GM19035 (cell line): Measurements from ENCODE around the gene NACC1.
A peak's percentile ranks its signal among the peaks of the same experiment; 100 is the strongest.

Experiments used
- ATAC-seq: cut with Tn5 transposase; IDR thresholded peaks from one replicate; pipeline ENCODE4 v1.9.1; 2021; ENCODE audit not compliant: unreplicated experiment

NACC1 gene

DNA sequence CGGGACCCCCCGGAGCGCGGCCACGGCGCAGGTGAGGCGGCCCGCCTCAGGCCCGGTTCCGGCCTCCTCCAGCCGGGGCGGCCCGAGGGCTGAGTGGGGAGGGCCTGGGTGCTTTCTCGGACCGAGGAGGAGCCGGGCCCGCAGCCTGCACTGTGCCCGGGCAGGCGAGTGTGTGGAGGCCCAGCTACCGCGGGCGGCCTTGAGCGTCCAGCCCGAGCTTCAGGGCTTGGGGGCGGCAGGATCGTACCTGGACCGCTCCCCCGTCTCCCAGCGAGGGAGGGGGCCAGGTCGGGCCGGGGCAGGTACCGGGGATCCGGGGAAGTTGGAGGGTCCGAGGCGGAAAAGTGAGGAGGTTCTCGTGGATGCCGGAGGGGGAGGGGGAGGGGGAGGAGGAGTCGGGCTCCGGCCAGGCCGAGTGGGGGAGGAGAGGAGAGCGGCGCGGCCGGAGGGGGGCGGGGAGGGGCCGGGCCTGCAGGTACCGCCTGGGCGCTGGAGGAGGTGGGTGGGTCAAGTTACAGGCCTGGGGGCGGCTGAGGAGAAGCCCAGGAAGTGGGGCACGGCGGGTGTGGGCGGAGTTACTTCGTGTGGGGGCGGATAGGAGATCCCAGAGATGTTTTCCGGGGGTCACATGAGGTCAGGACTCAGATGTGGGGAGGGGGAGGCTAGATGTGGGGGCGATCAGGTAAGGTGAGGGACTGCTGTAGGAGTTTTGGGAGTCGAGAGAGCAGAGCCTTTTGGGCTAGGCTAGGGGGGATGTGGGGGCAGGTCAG, 545 bp downstream of the NACC1 start:
- ATAC-seq: peak; percentile 1

DNA sequence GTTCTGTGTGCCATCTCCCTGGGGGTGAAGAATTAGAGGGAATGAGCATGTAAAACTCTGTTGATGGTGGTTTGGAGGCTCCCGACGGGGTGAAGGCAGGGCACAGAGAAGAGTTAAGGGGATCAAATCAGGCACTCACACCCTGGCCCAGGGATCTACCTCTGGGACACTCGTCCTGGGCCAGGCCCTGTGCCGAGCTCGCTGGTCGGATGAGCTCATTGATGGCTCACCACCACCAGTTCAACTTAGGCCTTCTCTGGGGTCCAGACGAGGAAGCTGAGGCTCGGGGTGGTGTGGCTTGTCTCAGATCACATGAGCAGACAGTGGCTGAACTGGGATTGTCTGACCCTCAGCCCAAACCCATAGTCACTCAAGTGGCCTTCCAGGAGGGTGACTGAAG, 1.6 kb downstream of the NACC1 start:
- ATAC-seq: no peak

DNA sequence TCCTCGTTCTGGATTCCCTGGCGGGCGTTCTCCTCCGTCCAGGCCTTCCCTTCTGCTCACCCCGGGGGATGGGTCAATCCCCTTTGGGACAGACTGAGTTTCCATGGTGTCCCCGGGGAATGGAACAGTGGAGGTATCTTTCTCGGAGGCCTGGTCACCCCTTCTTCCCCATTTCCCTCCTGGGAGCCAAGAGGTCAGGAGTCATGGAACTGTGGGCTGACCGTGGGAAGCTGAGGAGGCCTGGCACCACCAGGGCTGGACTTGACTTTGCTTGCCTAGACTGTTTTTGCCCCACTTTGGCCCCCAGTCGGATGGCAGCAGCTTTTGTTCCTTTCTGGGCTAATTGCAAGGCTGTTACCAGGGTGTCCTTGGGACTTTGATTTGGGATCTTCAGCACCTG, 2.0 kb downstream of the NACC1 start:
- ATAC-seq: no peak

DNA sequence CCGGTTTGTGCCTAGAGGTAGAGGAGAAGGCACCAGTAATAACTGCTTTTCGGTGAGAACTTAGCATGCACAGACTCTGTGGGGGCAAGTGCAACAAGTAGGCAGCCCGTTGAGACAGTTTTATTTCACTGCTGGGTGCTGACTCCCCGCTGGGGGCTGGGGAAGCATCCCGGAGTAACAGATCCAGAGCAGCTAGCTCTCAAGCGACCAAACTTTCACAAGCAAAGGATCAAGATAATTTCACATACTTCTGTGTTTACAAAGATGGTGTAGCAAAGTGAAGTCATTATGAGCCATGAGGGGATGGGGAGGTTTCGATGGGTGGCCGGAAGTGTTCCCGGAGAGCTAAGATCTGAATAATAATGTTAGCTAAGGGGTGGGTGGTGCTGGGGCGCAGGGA, 2.8 kb downstream of the NACC1 start:
- no peak for ATAC-seq

DNA sequence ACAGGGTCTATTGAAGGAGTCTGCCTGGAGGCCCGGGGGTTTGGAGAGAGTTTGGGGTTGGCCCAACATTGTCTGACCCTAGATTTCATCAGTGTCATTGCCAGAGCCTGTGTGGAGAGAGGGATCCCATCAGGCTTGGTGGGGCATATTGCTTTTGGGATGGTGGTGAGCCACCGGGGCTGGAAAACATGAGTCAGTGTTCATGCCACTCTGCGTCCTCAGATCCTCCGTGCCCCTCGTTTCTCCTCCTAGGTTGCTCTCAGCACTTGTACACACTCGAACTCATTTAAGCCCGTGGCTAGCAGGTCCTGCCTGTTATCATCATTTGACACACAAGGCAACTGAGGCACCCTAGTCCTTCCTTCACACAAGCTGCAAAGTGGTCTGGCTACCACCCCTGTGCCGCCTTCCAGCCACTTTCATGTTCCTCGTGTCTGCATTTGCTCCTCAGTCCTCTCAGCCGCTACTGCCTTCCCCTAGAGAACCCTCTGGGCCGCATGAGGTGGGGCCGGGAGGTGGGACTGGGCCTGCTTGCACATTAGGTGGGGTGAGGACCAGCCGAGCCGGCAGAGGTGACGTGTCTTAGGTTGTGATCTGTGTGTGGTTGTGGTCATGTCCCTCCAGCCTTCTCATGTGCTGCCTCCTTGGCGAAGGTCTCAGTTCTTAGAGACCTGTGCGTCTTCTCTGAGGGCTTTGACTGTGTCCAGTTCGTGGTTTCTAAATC, 3.6 kb downstream of the NACC1 start:
- no peak for ATAC-seq

DNA sequence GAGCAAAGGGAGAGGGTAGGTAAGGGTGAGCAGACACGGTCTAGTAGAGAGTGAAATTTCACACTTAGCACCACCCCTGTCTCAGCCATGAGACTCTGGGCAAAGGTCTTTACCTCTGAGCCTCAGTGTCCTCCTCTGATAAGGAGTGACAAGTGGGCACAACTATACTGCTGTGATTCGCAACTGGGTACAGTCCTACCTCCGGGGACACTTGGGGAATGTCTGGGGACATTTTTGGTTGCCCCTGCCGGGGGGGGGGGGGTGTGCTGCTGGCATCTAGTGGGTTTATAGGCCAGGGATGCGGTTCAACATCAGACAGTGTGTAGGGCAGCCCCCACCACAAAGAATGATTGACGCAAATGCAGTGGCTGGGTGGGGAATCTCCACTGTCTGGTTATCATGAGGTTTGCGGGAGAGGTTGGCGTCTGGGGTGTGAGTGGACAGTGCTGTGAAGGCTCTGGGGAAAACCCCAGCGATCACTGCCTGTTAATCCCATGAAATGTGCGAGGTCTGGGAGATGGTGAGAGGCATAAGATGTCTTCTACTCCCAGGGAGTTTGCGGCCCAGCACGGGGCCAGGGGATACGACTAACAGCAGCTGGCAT, 4.3 kb downstream of the NACC1 start:
- no peak for ATAC-seq

DNA sequence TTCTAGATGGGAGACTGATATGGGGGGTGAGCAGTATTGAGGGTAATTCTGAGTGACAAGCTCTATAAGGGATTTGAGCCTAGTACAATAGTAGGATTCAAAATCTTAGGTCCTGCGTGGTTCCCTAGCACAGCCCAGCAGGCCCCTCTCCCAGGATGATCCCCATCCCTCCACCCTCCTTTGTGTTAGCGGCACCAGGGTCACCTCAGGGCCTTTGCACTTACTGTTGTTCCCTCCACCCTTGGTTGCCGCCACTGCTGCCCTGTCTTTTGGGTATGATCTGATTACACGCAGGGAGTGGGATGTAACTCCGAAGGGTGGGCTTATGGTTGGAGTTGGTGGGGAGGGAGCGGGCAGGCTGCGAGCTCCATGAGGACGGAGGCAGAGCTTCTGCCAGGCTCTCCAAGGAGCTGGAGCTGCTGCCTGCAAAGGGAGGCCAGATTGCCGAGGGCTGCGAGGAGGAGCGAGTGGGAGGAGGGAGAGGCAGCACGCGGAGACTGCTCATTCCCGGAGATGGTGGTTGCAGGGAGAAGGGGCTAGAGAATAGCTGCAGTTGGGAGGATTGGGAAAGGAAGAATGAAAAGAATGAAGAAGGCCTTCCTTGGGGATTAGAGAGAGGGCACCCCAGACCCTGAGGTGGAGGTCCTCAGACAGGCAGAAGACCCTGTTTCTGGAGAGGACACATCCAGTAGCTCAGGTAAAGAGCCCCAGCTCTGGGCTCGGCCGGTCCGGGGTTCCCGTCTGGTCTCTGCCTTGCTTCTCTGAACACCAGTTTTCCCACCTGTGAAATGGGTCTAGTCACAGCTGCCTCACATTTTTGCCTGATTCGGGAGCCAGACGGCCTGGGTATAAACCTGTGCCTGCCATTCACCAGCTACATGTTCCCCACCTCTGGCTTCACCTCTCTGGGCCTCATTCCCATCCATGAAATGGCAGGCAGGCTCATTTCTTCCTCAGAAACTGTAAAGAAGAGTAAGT, 5.2 kb downstream of the NACC1 start:
- ATAC-seq: no peak

DNA sequence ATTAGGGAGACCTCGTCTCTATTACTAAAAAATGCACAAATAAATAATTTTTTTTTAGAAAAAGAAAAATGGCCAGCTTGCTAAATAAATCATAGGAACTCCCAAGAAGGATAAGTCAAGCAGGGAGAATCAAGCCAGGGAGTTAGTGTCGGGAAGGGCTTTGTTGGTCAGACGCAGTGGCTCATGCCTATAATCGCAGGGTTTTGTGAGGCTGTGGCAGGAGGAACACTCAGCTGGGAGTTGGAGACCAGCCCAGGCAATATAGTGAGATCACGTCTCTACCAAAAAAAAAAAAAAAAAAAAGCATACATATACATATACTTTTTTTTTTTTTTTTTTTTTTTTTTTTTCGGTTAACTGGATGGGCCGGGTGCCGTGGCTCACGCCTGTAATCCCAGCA, 9.0 kb downstream of the NACC1 start:
- ATAC-seq: no peak

DNA sequence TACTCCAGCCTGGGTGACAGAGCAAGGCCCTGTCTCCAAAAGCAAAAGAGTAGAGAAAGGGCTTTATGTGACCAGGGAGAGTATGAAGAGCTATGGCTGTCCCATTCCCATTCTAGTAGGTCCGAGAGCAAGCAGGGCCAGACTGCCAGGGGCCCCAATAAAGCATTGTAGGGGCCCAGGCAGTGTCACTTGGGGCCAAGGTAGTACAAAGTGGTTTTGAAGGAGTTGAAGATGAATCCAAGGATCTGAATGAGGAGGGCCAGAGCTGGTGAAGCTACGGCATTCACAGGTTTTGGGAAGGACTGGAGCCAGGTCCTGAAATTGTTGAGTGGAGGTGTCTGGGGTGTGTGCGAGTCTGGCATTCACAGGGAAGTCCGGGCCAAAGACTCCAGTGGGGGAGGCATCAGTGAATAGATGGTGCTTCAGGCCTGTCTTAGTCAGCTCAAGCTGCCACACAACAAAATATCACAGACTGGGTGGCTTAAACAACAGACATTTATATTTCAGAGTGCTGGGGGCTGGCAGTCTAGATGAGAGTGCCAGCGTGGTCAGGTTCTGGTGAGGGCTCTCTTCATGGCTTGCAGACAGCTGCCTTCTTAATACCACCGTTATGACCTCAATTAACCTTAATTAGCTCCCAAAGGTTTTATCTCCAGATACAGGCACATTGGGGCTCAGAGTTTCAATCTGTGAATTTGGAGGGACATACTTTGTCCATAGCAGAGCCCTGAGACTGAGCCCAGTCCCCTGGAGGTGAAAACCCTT, 9.9 kb downstream of the NACC1 start:
- ATAC-seq: no peak

DNA sequence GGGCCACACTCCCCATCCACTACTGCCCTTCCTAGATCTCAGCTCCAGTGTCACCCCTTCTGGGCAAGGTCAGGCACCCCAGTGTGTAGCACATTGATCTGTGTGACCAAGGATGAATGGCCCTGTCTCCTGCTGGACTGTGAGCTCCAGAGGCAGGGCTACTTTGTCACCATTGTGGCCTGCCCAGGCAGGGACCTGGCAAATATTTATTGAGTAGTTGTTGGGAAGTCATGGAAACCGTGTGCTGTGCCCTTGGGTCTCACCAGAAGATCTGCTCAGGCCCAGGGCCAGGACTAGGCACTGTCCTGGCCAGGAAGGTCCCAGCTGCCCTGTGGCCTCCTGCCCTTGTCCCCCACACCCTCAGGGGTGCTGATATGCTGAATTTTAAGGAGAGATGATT, 10.5 kb downstream of the NACC1 start:
- no peak for ATAC-seq

DNA sequence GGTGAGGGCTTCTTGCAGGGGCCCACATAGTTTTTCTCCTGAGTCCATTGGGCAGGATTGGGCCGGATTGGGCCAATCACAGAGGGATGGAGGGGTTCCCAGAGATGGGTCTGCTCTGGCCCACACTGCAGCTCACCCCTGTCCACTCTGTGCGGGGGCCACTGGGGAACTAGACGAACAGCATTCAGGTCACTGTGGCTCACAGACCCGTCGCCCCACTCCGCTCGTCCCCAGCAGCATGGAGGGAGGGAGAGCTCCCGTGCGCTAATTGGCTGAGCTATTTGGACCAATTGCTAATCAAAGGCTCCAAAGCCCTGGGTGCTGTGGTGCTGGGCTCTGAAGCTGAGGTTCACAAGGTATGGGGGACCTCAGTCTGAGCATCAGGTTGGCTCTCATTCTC, 11.3 kb downstream of the NACC1 start:
- no peak for ATAC-seq

DNA sequence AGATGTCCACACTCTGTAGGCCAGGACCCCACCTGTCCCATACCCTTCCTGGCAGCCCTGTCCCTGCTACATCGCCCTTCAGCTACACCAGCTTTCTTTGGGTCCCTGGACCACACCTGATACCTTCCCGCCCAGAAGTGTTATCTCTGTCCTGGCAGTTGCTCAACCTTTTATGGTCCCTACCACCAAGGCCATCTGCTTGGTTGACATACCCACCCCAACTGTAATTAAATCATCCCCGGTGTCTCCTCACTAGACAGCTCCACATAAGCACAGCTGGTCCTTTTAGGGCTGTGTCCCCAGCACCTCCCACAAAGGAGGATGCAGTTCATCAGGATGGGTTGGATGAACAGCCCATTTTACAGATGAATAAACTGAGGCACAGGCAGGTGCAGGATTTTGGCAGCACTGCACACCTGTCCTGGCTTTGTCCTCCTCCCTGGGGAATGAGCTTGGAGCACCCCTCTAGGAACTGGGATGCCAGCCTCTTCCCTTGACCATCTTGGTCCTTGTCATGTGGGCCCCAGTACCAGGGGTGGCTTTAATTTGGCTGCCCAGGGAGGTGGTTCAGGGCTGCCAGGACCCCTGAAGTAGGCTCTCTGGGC, 12.9 kb downstream of the NACC1 start:
- no peak for ATAC-seq

DNA sequence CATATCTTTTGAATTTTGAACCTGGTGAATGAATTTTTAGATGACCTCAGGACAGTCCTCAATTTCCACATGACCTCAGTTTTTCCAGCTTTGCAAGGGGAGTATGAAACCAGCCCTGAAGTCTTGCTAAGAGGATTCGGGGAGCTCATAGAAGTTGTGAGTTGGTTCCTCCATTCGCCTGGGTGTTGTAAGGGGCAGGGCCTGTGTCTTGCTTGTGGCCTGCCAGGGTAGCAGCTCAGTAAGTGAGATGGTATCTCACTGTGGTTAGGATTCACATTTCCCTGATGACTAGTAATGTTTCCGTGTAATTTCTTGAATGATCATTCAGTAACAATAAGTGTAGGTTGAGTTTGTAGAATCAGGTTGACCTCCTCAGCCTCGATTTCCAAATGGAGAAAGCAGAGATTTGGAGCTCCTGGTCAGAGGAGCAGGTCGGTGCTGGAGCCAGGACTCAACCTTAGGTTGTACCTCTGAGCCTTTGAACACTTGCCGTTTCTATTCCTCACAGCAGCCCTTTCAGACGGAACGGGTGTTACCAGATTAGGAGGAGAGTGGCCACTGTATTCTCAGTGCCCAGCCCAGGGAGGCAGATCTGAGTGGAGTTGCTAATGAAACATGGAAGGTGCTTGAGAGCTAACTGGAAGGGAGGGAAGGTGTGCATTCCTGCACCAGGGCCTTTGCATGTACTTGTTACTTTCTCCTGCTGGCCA, 14.6 kb downstream of the NACC1 start:
- ATAC-seq: no peak

DNA sequence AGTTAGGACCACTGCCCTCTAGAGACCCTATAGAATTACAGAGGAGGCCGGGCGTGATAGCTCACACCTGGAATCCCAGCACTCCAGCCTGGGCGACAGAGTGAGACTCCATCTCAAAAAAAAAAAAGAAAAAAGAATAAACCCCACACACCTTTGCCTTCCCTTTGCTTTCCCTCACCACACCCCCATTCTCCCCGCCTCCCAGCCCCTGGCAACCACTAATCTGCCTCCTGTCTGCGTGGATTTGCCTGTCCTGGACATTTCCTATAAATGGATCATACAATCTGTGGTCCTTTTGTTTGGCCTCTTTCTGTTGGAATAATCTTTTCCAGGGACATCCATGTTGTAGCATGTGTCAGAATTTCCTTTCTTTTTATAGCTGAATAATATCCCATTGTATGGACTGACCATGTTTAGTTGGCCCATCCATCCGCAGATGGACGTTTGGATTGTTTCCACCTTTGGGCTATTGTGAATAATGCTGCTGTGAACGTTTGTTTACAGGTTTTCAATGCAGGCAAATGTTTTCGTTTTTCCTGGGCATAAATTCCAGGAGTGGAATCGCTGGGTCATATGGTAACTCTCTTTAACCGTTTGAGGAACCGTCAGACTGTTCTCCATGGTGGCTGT, 15.3 kb downstream of the NACC1 start:
- ATAC-seq: no peak

DNA sequence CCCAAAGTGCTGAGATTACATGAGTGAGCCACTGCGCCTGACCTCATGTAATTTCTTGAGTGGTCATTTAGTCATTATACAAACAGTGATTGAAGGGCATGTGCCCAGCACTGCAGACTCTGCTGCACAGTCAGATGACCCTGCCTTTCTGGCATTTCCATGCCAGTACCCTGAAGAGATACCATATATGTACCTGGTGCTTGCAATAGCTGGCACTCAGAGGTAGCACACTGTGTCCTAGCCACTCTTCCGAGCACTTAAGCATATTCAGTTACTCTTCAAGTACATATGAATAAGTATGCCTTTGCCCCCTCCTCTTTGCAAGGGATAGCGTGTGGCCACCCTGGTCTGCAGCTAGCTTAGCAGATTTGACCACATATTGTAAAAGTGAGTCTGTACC, 16.6 kb downstream of the NACC1 start:
- ATAC-seq: no peak

DNA sequence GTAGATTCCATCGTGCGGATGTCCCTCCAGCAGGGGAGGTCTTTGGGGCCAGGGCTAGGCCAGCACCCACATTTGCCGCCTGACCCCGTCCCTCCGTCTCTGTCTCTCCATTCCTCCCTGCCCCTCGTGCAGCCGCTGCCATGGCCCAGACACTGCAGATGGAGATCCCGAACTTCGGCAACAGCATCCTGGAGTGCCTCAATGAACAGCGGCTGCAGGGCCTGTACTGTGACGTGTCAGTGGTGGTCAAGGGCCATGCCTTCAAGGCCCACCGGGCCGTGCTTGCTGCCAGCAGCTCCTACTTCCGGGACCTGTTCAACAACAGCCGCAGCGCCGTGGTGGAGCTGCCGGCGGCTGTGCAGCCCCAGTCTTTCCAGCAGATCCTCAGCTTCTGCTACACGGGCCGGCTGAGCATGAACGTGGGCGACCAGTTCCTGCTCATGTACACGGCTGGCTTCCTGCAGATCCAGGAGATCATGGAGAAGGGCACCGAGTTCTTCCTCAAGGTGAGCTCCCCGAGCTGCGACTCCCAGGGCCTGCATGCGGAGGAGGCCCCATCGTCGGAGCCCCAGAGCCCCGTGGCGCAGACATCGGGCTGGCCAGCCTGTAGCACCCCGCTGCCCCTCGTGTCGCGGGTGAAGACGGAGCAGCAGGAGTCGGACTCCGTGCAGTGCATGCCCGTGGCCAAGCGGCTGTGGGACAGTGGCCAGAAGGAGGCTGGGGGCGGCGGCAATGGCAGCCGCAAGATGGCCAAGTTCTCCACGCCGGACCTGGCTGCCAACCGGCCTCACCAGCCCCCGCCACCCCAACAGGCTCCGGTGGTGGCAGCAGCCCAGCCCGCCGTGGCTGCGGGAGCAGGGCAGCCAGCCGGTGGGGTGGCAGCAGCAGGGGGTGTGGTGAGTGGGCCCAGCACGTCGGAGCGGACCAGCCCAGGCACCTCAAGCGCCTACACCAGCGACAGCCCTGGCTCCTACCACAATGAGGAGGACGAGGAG, 17.3 kb downstream of the NACC1 start:
- no peak for ATAC-seq

DNA sequence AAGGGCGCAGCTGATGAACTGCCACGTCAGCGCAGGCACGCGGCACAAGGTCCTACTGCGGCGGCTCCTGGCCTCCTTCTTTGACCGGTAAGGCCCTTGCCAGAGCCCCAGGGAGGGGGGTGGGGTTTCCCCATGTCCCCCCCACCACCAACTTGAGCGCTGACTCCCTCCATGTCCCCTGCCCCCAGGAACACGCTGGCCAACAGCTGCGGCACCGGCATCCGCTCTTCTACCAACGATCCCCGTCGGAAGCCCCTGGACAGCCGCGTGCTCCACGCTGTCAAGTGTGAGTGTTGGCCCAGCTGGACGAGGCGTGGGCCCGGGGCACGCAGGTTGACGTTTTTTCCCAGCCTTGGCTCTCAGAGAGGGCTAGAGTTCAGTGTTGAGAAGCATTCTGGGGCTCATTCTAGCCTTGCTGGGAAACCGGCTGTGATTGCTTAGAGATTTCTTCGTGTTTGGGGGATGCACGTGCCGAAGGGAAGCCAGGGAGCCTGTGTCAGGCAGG, 19.3 kb downstream of the NACC1 start:
- no peak for ATAC-seq
